Measurements from ENCODE around the gene PPFIBP2. TPM values are rescaled to one million over a fixed set of nuclear protein-coding genes. Genes with fewer than 3 reads are reported as not detected.

PPFIBP2 gene
- total and polyA plus RNA-seq, 10 donors, result 17.2 to 75.1 (median 40.4) TPM

- TF ChIP-seq POLR2A (IDR thresholded peaks at IDR 0.05) (no peak), POLR2AphosphoS5 (IDR thresholded peaks at IDR 0.05) (no peak)
- TF ChIP-seq, protein P1, sequence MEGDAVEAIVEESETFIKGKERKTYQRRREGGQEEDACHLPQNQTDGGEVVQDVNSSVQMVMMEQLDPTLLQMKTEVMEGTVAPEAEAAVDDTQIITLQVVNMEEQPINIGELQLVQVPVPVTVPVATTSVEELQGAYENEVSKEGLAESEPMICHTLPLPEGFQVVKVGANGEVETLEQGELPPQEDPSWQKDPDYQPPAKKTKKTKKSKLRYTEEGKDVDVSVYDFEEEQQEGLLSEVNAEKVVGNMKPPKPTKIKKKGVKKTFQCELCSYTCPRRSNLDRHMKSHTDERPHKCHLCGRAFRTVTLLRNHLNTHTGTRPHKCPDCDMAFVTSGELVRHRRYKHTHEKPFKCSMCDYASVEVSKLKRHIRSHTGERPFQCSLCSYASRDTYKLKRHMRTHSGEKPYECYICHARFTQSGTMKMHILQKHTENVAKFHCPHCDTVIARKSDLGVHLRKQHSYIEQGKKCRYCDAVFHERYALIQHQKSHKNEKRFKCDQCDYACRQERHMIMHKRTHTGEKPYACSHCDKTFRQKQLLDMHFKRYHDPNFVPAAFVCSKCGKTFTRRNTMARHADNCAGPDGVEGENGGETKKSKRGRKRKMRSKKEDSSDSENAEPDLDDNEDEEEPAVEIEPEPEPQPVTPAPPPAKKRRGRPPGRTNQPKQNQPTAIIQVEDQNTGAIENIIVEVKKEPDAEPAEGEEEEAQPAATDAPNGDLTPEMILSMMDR (IDR thresholded peaks at IDR 0.05 in 8 of 11, conservative IDR thresholded peaks at IDR 0.05 in 3 of 11), result no peak
- H3K36me3 ChIP-seq, result no peaks in the 10 kb centered on the region
- intact Hi-C loops (cut with DNase I; ENCODE audit: low total_unique reads), result no loop called here
- peaks cover 1 to 54% (median 34%) of the 10 kb centered on the region in 6 donors for H3K4me1 ChIP-seq
- no peak overlapping the region for H3K27ac ChIP-seq
- no peaks in the 10 kb centered on the region for H3K9me3 ChIP-seq
- H3K27me3 ChIP-seq (replicated peaks in 1 of 7), result peaks cover 0 to 43% (median 0%) of the 10 kb centered on the region in 7 donors
- WGBS, 5 donors, result 88 to 90% (median 89%) methylated on average over 4 of the region's 4 CpGs
- no peak for DNase-seq
- no peak overlapping the region for H3K4me3 ChIP-seq
These were observed 14.8 kb downstream of the PPFIBP2 start for GRCh38 chr11:7528514-7529049.

- intact Hi-C loops (cut with DNase I; ENCODE audit: low total_unique reads), result no loop called here
- TF ChIP-seq POLR2A (IDR thresholded peaks at IDR 0.05) (no peak), POLR2AphosphoS5 (IDR thresholded peaks at IDR 0.05) (no peak)
- TF ChIP-seq, protein P1 (IDR thresholded peaks at IDR 0.05 in 8 of 11, conservative IDR thresholded peaks at IDR 0.05 in 3 of 11), result no peak
- Histone ChIP-seq H3K9me3 (no peaks in the 10 kb centered on the region), H3K27ac (no peak overlapping the region), H3K4me3 (no peak overlapping the region), H3K27me3 (replicated peaks in 1 of 7) (peaks cover 0 to 45% (median 0%) of the 10 kb centered on the region in 7 donors), H3K36me3 (no peaks in the 10 kb centered on the region), H3K4me1 (peaks cover 3 to 54% (median 36%) of the 10 kb centered on the region in 6 donors)
- 72 to 95% (median 91%) methylated on average over 1 of the region's 1 CpG for WGBS, 5 donors
- DNase-seq, result no peak
These were observed 16.3 kb downstream of the PPFIBP2 start for GRCh38 chr11:7530013-7530640.

DNA sequence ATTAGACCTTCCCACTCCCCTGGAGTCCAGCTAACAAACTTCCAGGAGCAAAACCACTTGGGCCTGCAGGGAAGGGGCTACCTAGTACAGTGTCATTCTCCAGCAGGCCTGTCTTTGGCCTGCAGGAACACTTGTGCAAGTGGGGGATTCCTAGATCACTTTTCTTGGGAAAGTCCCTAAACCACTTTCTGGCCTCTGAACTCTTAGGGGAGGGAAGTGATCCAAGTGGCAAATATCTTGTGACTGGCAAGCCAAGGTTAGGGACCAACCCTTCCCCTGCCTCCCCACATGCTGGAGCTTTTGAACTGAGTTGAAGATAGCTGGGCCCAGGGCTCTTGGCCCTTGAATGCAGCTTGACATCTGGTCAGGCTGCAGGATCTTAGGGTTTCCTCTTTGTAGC lies 17.2 kb downstream of the PPFIBP2 start:
- H3K4me1 ChIP-seq, result peaks cover 3 to 60% (median 41%) of the 10 kb centered on the region in 6 donors
- TF ChIP-seq, protein P1 (IDR thresholded peaks at IDR 0.05 in 8 of 11, conservative IDR thresholded peaks at IDR 0.05 in 3 of 11), result no peak
- no peak for TF ChIP-seq POLR2A (IDR thresholded peaks at IDR 0.05)
- TF ChIP-seq POLR2AphosphoS5 (IDR thresholded peaks at IDR 0.05), result no peak

DNA sequence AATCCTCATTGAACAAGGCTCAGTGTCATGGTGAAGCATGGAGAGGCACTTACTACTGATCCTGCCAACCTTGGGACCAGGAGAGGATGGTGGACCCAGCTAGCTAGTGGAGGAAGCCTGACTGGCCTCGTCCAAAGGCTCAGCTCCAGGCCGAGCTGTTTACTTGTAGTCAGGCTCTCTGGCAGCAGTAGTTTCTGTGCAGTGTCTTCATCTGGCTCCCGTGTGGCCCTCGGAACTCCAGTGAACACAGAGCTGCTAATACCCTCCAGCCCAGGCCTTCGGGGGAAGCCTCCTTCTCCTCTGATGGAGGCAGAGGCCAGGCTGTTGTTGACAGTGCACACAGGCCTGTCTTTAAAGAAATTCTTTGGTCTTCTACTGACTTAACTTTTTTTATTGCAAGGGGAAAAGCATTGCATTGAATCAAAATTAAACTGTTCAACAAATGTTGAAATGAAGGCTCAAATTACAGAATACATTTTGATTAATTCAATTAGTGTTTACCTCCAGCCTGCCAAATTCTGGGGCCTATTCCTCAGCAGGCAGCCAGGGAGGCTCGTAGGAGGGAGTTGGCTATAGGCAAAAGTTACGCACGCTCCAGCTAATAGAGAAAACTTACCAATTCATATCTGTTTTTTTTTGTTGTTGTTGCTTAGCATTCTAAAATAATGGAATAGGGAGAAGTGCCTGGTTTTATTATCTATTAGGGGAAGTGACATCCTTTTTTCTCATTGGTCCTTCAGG lies 18.8 kb downstream of the PPFIBP2 start:
- Histone ChIP-seq H3K9me3 (no peaks in the 10 kb centered on the region), H3K36me3 (no peaks in the 10 kb centered on the region), H3K27me3 (replicated peaks in 1 of 7) (peaks cover 0 to 54% (median 4%) of the 10 kb centered on the region in 7 donors), H3K27ac (no peak overlapping the region), H3K4me1 (peaks cover 3 to 61% (median 39%) of the 10 kb centered on the region in 6 donors), H3K4me3 (no peak overlapping the region)
- no peak for DNase-seq
- WGBS, 5 donors, result 91 to 98% (median 92%) methylated on average over 6 to 8 of the region's 8 CpGs
- intact Hi-C loops (cut with DNase I; ENCODE audit: low total_unique reads), result no loop called here
- TF ChIP-seq, protein P1 (IDR thresholded peaks at IDR 0.05 in 8 of 11, conservative IDR thresholded peaks at IDR 0.05 in 3 of 11), result no peak
- TF ChIP-seq POLR2AphosphoS5 (IDR thresholded peaks at IDR 0.05), result no peak
- TF ChIP-seq POLR2A (IDR thresholded peaks at IDR 0.05), result no peak

More for the DNA sequence above, 17.2 kb downstream of the PPFIBP2 start:
- Histone ChIP-seq H3K36me3 (no peaks in the 10 kb centered on the region), H3K27me3 (replicated peaks in 1 of 7) (peaks cover 0 to 45% (median 0%) of the 10 kb centered on the region in 7 donors), H3K9me3 (no peaks in the 10 kb centered on the region), H3K27ac (no peak overlapping the region), H3K4me3 (no peak overlapping the region)
- DNase-seq, result no peak
- intact Hi-C loops (cut with DNase I; ENCODE audit: low total_unique reads), result no loop called here
